ENCODE data around the gene C1orf232. TPM values are rescaled to one million over a fixed set of nuclear protein-coding genes. Genes with fewer than 3 reads are reported as not detected.

The C1orf232 gene
- total RNA-seq (2021): not detected in 2 replicates
- Bru-seq, nascent RNA: not detected
- percentile 13 among the genes with signal in this experiment for BruChase-seq, experiment 1, labeled RNA remaining after a 2-hour chase
- not detected for BruChase-seq, experiment 2, labeled RNA remaining after a 6-hour chase
- long read RNA-seq: 0 reads

DNA sequence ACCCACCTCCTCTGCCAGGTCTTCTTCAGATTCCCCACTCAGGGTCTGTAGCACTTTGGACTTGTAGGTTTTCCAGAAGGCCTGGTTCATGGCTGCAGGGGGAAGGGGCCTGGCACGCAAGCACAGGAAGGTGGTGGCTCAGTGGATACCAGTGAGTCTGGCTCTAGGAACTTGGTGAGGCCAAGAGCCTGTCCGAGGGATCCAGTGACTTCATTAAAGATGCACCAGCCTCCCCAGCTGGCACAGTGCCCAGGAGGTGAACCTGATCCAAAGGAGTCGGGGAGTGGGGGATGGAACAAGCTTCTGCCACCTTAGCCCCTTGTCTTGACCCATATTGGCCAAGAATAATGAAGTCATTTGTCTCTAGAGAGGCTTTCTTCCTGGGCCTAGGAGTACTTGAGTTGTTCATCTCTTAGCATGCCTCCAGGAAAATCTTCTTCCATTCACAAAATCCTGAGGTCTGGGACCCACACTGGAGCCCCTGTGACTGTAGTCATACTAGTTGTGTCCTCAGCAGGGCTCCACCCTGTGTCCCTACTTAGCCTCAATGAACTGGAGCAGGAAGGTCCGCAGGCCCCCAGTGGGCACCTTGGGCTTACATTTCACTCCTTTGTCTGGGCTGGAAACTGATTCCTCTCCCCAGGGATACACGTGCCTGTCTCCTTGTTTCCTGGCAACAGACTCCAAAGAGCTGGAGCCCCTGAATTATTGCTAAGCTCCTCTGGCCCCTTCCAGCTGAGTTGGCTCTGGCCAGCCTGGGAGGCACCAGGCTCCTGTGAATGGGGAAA lies at the start of gene C1orf232:
C1orf232 (minus strand) TSS at position 554 of the 788 bp plus-strand sequence; CDS start at position 90, 464 bp downstream.
- peaks cover 4% of the 10 kb centered on the region for H3K36me3 ChIP-seq (ENCODE audit: insufficient read depth, low read length, poor library complexity, severe bottlenecking)
- POLR2A ChIA-PET (ENCODE audit: low non-redundant PET): no interaction called here
- BruUV-seq (replicated peaks): no TSS peak
- peaks cover 22% of the 10 kb centered on the region for H3K4me1 ChIP-seq (ENCODE audit: insufficient read depth, low read length, poor library complexity, severe bottlenecking)
- intact Hi-C loops (cut with micrococcal nuclease; ENCODE audit: unreplicated experiment): loop anchor here (5.0 kb wide), 1 partner anchor 154 kb away; no protein-coding TSS in a partner anchor
- TF ChIP-seq, protein P1, sequence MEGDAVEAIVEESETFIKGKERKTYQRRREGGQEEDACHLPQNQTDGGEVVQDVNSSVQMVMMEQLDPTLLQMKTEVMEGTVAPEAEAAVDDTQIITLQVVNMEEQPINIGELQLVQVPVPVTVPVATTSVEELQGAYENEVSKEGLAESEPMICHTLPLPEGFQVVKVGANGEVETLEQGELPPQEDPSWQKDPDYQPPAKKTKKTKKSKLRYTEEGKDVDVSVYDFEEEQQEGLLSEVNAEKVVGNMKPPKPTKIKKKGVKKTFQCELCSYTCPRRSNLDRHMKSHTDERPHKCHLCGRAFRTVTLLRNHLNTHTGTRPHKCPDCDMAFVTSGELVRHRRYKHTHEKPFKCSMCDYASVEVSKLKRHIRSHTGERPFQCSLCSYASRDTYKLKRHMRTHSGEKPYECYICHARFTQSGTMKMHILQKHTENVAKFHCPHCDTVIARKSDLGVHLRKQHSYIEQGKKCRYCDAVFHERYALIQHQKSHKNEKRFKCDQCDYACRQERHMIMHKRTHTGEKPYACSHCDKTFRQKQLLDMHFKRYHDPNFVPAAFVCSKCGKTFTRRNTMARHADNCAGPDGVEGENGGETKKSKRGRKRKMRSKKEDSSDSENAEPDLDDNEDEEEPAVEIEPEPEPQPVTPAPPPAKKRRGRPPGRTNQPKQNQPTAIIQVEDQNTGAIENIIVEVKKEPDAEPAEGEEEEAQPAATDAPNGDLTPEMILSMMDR (conservative IDR thresholded peaks at IDR 0.05; ENCODE audit: low read depth, low read length): no peak
- H3K27me3 ChIP-seq (replicated peaks; ENCODE audit: insufficient read depth, low read depth, low read length, poor library complexity): no peaks in the 10 kb centered on the region
- no peaks in the 10 kb centered on the region for H3K9me3 ChIP-seq (ENCODE audit: low read depth, low read length, poor library complexity, severe bottlenecking)
- CTCF ChIA-PET: interaction anchor here (0.6 to 1.6 kb wide), 2 partner anchors 16 to 112 kb away, joined by 5 to 6 read pairs; no protein-coding TSS in a partner anchor
- DNase-seq (ENCODE audit: low spot score): no peak
- H3K27ac ChIP-seq (ENCODE audit: low read depth, low read length, poor library complexity, severe bottlenecking): peak within 1 kb of the TSS; percentile 94
- H3K4me3 ChIP-seq (ENCODE audit: low read depth, low read length, poor library complexity, severe bottlenecking): peak within 1 kb of the TSS; percentile 91

DNA sequence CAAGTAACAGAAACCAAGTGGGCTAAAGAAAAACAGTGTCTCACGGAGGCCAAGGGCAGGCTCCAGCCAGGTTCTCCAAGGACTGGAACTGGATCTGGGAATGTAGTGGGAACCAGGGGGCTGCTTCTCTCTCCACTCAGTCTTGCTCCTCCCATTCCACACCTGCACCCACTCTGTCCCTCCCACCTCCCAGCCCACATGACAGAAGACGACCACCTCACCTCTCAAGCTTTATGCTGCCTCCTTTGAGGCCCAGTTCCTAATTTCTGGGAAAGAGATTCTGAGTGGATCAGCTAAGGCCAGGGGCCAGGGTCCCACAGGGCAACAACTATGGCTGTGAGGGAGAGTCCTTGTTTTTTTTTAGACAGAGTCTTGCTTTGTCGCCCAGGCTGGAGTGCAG lies 46.5 kb upstream of the C1orf232 start:
- H3K4me1 ChIP-seq (ENCODE audit: insufficient read depth, low read length, poor library complexity, severe bottlenecking): no peaks in the 10 kb centered on the region
- CTCF ChIA-PET: no interaction called here
- H3K27ac ChIP-seq (ENCODE audit: low read depth, low read length, poor library complexity, severe bottlenecking): no peak overlapping the region
- BruUV-seq (replicated peaks): no TSS peak
- no peaks in the 10 kb centered on the region for H3K9me3 ChIP-seq (ENCODE audit: low read depth, low read length, poor library complexity, severe bottlenecking)
- DNase-seq (ENCODE audit: low spot score): no peak
- H3K4me3 ChIP-seq (ENCODE audit: low read depth, low read length, poor library complexity, severe bottlenecking): no peak overlapping the region
- H3K36me3 ChIP-seq (ENCODE audit: insufficient read depth, low read length, poor library complexity, severe bottlenecking): no peaks in the 10 kb centered on the region
- TF ChIP-seq EZH2 (IDR thresholded peaks at IDR 0.05; ENCODE audit: borderline replicate concordance, low read depth, low read length, poor library complexity, severe bottlenecking): no peak
- H3K27me3 ChIP-seq (replicated peaks; ENCODE audit: insufficient read depth, low read depth, low read length, poor library complexity): no peaks in the 10 kb centered on the region
- POLR2A ChIA-PET (ENCODE audit: low non-redundant PET): no interaction called here
- intact Hi-C loops (cut with micrococcal nuclease; ENCODE audit: unreplicated experiment): no loop called here

DNA sequence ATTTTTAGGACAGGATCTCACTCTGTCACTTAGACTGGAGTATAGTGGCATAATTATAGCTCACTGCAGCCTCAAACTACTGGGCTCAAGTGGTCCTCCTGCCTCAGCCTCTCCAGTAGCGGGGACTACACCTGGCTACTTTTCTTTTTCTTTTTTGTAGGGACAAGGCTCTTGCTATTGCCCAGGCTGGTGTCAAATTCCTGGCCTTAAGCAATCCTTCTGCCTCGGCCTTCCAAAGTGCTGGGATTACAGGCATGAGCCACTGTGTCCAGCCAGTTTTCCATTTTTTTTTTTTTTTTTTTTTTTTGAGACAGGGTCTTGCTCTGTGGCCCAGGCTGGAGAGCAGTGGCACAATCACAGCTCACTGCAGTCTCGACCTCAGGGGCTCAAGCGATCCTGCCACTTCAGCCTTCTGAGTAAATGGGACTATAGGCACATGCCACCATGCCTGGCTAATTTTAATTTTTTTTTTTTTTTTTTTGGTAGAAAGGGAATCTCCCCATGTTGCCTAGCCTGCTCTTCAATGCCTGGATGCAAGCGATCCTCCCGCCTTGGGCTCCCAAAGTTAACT lies 44.7 kb upstream of the C1orf232 start:
- ChIA-PET POLR2A (ENCODE audit: low non-redundant PET) (no interaction called here), CTCF (no interaction called here)
- no peak overlapping the region for H3K4me3 ChIP-seq (ENCODE audit: low read depth, low read length, poor library complexity, severe bottlenecking)
- H3K36me3 ChIP-seq (ENCODE audit: insufficient read depth, low read length, poor library complexity, severe bottlenecking): no peaks in the 10 kb centered on the region
- H3K4me1 ChIP-seq (ENCODE audit: insufficient read depth, low read length, poor library complexity, severe bottlenecking): no peaks in the 10 kb centered on the region
- no peaks in the 10 kb centered on the region for H3K27me3 ChIP-seq (replicated peaks; ENCODE audit: insufficient read depth, low read depth, low read length, poor library complexity)
- no peak overlapping the region for H3K27ac ChIP-seq (ENCODE audit: low read depth, low read length, poor library complexity, severe bottlenecking)
- no peaks in the 10 kb centered on the region for H3K9me3 ChIP-seq (ENCODE audit: low read depth, low read length, poor library complexity, severe bottlenecking)
- no peak for DNase-seq (ENCODE audit: low spot score)
- no TSS peak for BruUV-seq (replicated peaks)
- intact Hi-C loops (cut with micrococcal nuclease; ENCODE audit: unreplicated experiment): no loop called here
- TF ChIP-seq, protein P1 (conservative IDR thresholded peaks at IDR 0.05; ENCODE audit: low read depth, low read length): no peak
- no peak for TF ChIP-seq EZH2 (IDR thresholded peaks at IDR 0.05; ENCODE audit: borderline replicate concordance, low read depth, low read length, poor library complexity, severe bottlenecking)

All from A673 (cell line).